Activated CD8-positive, alpha-beta memory T cell treated with anti-CD3 and anti-CD28 coated beads for 1 hour (primary cell): ENCODE results near the gene BDH1.

ENCODE experiments used
- DNase-seq, 2 donors: peaks; one replicate each; pipeline ENCODE4 v3.0.0-alpha.2; 2020; ENCODE audit warnings: low read depth in 1 of 2; ENCODE audit errors: extremely low read depth in 1 of 2

BDH1 gene

GRCh38 chr3:197549261-197549885 lies 6.4 kb downstream of the BDH1 start:
- DNase-seq, result no peak

DNA sequence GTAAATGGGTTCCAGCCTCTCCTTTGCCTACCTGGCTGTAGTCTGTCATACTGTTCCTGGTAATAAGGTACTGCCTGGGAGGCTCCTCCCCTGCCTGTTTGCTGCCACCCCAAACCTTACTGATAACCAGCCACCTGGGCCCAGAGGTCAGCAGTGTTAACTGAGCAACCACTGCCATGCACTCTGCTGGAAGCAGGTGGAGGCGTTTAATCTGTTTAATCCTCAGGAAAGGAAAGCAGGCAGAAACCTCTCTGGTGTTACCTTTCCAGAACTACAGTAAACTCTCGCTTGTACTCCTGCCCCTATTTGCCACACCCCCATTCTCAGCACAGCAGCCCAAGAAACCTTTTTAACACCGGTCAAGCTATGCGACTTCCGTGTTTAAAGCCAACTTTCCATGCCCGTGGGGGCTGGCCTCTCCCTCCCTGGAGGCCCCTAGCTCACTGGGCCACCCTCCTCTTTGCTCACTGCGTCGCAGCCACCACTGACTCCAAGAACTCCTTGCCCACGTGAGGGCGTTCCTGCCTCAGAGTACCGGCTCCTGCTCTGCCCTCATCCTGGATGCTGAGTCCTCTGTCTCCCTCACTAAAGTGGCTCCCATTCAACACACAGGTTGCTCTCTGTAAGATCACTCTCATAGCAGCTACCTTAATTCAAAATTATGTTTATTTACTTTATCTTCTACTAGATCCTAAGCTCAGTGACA lies 8.3 kb downstream of the BDH1 start:
- no peak for DNase-seq

- no peak for DNase-seq
Observed at GRCh38 chr3:197546307-197547085, 9.3 kb downstream of the BDH1 start.

DNA sequence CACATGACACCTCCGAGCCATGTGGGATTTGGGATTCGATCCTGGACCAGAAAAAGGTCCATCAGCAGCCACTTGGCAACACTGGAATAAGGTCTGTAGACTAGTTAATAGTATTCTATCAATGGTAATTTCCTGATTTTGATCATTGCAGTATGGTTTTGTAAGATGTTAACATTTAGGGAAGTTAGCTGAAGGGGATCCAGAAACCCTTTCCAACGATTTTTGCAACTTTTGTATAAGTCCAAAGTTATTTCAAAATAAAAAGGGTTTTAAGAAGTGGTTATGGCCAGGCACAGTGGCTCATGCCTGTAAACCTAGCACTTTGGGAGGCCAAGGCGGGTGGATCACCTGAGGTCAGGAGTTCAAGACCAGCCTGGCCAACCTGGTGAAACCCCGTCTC lies 10.2 kb downstream of the BDH1 start:
- DNase-seq, result no peak

DNA sequence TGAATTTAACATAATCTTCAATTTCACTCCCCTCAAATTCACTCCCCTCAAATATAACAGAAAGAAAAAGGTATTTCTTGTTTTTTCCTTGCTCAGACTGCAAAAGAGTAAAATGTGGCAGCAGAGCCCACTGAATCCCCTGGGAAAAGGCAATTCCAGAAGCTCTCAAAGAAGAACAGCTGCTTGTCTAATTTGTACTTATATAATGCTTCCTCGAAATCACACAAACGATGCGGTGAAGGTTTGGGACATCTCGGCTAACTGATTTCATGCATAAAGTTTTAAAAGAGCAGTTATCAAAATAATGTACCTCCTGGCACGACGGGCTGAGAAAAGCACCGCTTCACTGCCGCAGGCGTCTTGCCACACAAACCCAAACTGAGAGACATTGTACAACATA lies 10.7 kb downstream of the BDH1 start:
- DNase-seq, result no peak

GRCh38 chr3:197542741-197543454 lies 12.9 kb downstream of the BDH1 start:
- no peak for DNase-seq

DNA sequence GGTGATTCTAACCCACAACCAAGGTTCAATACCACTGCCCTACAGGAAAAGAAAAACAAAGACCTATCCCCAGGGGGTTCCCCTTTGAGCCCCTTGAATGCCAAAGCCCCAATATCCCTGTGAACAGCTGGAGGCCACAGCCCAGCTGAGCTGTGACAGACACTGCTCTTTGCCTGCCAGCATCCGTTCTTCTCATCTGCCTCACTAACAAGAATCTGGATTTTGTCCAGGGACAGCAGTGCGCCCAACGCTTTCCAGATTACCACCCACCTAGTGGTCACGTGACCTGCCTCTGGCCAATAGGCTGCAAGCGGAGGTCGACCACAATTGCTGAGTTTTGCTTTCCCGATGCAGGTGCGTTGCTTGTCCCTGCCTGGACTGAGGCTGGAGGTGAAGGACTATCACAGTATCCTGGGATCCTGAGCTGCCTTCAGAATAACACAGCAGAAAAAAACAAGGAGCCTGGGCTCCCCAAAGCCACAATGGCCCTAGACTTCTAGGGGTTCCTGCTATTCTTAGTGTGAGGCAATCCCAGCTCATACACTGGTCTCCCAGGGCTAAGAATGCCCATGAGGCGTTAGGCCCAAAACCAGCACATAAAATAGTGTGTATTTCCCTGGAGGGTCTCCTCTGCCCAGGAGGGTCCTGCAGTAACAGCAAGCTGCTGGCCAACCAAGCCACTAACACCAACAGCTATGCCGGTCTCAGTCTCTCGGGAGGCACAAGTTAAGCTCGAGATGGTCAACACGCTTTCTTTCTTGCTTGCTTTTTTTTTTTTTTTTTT lies 13.8 kb downstream of the BDH1 start:
- no peak for DNase-seq

DNA sequence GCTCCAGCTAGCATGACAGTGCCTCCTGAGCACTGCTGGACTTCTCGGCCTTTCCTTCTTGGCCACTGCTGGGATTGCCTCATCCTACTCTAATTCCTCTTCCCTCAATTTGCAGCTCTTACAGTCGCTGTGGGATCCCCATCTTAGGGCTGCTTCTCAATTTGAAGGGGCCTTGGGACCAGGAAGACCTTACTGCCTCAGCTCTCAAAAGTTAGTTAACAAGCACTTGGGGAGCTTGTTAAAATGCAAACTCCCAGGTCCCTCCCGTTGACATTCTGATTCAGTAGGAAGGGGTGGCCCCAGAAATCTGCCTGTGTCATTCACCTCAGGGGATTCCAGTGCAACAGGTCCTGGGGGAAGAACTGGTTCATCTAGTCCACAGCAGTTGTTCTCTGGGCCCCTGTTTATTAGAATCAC lies 14.8 kb downstream of the BDH1 start:
- no peak for DNase-seq

DNA sequence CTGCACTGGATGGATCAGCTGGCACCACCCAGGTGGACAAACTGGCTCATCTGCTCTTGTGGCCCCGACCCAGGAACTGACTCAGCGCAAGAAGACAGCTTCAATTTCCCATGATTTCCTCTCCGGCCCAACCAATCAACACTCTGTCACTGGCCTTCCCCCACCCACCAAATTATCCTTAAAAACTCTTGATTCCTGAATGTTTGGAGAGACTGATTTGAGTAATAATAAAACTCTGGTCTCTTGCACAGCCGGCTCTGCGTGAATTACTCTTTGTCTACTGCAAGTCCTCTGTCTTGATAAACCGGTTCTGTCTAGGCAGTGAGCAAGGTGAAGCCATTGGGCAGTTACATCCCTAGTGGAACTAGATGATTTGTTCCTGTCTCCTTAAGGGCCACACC lies 16.1 kb downstream of the BDH1 start:
- DNase-seq, result no peak

DNA sequence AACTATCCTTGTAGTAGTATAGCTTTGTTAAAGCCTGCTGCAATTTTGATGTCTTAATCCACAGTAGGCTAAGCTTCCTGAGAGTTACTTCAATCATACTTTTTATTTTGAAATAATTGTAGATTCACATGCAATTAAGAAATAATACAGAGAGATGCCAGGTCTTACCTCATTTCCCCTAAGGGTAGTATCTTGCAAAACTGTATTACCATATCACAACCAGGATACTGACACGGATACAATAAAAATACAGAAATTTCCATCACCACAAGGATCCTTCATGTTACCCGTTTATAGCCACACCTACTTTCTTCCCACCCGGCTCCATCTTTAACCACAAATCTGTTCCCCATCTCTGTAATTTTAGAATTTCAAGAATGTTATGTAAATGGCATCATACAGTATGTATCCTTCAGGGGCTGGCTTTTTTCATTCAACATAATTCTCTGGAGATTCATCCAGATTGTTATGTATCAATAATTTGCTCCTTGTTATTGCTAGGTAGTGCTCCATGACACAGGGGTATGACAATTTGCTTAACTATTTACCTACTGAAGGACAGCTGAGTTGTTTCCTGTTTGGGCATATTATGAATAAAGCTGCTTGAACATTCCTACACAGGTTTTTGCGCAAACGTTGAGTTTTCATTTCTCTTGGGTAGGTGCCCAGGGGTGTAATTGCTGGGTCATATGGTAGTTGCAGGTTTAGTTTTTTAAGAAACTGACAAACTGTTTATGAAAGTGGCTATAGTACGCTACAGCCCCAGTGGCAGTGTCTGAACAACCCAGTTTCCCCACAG lies 21.6 kb downstream of the BDH1 start:
- DNase-seq, result no peak

GRCh38 chr3:197533396-197533795 lies 22.4 kb downstream of the BDH1 start:
- DNase-seq, result no peak

- no peak for DNase-seq
Observed at GRCh38 chr3:197532388-197532787, 23.4 kb downstream of the BDH1 start.

GRCh38 chr3:197528190-197528589 lies 27.6 kb downstream of the BDH1 start:
- DNase-seq, result no peak

DNA sequence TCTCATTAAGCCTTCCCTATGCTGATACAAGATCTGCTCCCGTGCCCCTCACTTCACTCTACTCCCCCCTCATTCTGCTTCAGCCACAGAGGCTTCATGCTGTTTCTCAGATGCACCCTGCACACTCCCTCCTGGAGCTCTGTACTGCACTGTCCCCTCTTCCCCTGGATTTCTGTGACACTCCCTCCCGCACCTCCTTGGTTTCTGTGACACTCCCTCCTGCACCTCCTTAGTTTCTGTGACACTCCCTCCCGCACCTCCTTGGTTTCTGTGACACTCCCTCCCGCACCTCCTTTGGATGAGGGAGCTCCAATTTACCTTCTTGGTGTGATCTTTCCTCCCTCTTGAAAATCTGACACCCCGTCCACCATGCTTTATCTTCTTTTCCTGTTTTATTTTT lies 28.2 kb downstream of the BDH1 start:
- DNase-seq, result no peak

- DNase-seq, result no peak
Observed at GRCh38 chr3:197525706-197526105, 30.1 kb downstream of the BDH1 start.

DNA sequence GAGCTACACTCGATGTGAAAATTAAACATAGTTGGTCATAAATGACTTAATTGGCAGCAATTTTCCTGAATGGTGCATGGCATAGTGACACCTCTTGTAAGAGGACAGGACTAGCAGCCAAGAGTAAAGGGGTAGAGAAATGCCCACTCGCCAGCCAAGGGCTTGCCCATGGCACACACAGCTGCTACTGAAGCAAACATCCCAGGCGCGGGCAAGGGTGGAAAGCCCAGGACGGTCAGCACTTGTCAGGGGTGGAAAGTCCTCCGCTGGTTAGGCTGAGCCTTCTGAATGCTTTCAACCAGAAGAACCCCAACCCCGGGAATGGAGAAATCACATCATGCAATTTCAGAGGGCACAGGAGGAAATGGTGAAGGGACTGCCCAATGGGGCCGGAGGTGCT lies 31.6 kb downstream of the BDH1 start:
- no peak for DNase-seq

GRCh38 chr3:197523526-197523925 lies 32.2 kb downstream of the BDH1 start:
- no peak for DNase-seq

DNA sequence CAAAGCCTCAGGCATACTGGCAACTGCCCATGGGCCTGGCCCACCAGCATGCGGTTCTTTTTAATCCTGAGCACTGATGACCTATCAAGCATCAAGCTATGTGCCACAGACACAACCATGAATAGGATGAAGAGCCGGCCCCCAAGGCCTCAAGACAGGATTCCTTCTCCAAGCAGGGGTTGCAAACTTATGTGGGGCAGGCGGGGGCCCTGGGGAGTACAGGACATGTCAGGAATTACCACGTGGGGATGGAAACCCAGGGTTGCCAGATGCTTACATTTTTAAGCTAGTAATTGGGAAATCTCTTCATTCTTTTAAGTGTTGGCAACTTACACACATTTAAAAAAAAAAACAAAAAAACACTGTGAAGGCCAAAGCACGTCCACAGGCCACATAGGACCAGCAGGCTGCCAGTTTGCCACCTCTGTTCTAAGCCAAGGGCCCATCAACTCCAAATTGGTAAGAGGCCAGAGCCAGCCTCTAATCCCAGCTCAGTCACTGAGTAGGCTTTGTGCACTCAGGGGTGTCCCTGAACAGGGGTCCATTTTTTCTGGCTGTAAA lies 32.8 kb downstream of the BDH1 start:
- DNase-seq, result no peak

- DNase-seq, result no peak
Observed at GRCh38 chr3:197522183-197522715, 33.5 kb downstream of the BDH1 start.
